ENCODE measurements around the gene NTSR1.

GRCh38 chr20:62755817-62756724 lies 47.4 kb downstream of the NTSR1 start:
- no peak for TF ChIP-seq CTCF (IDR thresholded peaks at IDR 0.05 in 4 of 5, conservative IDR thresholded peaks at IDR 0.05 in 1 of 5)
- no peak for TF ChIP-seq POLR2A (IDR thresholded peaks at IDR 0.05)
